K562 (cell line): Measurements from ENCODE around the gene PADI4. TPM values are rescaled to one million over a fixed set of nuclear protein-coding genes. Genes with fewer than 3 reads are reported as not detected.

Experiments
- ATAC-seq: fragments of 200-7000 bp; cut with Tn5 transposase; 3 replicates; pipeline ENCODE4 v1.9.1; 2020; ENCODE audit warnings: moderate library complexity
- BruUV-seq: library from RNA; stranded (reverse); fragments of 400-500 nt; replicated peaks from 2 replicates; lab custom pipeline; 2021; lab: Mats Ljungman, UMichigan
- CTCF ChIA-PET: fragments of 300-600 bp; formaldehyde crosslinking; extraction: SDS; loops from one replicate; lab custom pipeline; 2021; ENCODE audit warnings: low intra/inter-chr PET ratio; lab: Yijun Ruan, JAX
- POLR2A ChIA-PET: fragments of 300-600, 350-650 bp; sonication (Branson Sonifier 250); formaldehyde crosslinking; extraction: SDS; loops from one replicate; lab custom pipeline; 2021; ENCODE audit warnings: antibody characterized with exemption, inconsistent platforms; lab: Yijun Ruan, JAX
- DNase-seq, 4 experiments: peaks; one replicate each; pipeline versions ENCODE4 v3.0.0 to v3.0.0-alpha.2; 2011 to 2018; ENCODE audit warnings: low spot score in 3 of 4, mixed read lengths in 3 of 4; ENCODE audit errors: extremely low read depth in 1 of 4
- FAIRE-seq: peaks from 2 replicates; lab custom pipeline; 2011; peaks lifted over from hg19 to GRCh38; lab: Jason Lieb, UNC
- H2AFZ ChIP-seq: 2 replicates; pipeline ENCODE4 v1.6.0; 2011; ENCODE audit warnings: low read depth, low read length, control low read depth, inconsistent platforms
- H3K27ac ChIP-seq: fragments of 200-600 bp; 3 replicates; pipeline ENCODE4 v1.8.0; 2011; ENCODE audit warnings: low read depth, mild to moderate bottlenecking, control low read depth, inconsistent platforms, low read length, moderate library complexity, mixed read lengths; ENCODE audit errors: extremely low read depth
- H3K27me3 ChIP-seq, 2 experiments: fragments of 300-600 bp in 1 of 2; 2 replicates in 1 of 2; 3 replicates in 1 of 2; pipeline versions ENCODE4 v1.6.0 to v1.8.0; 2011; ENCODE audit warnings: inconsistent platforms in 2 of 2, low read length in 2 of 2, mild to moderate bottlenecking in 1 of 2, mixed read lengths in 1 of 2, moderate library complexity in 1 of 2; ENCODE audit not compliant: control insufficient read depth in 2 of 2, insufficient read depth in 2 of 2
- H3K36me3 ChIP-seq: fragments of 300-600 bp; 3 replicates; pipeline ENCODE4 v1.8.0; 2011; ENCODE audit warnings: mild to moderate bottlenecking, low read length, inconsistent platforms; ENCODE audit not compliant: control insufficient read depth, insufficient read depth
- H3K4me1 ChIP-seq, 2 experiments: fragments of 200-600 bp in 1 of 2; replicated peaks in 1 of 2; 2 replicates in 1 of 2; 3 replicates in 1 of 2; pipeline versions ENCODE4 v1.5.1 to v1.8.0; 2011; ENCODE audit warnings: inconsistent platforms in 2 of 2, low read length in 2 of 2, mild to moderate bottlenecking in 1 of 2, mixed read lengths in 1 of 2, moderate library complexity in 1 of 2; ENCODE audit not compliant: control insufficient read depth in 2 of 2, insufficient read depth in 2 of 2
- H3K4me2 ChIP-seq: 2 replicates; pipeline ENCODE4 v1.6.1; 2011; ENCODE audit warnings: low read length, control low read depth, inconsistent platforms, mixed read lengths; ENCODE audit not compliant: insufficient read depth
- H3K4me3 ChIP-seq: fragments of 200-600 bp; sonication (generic), shearing (Covaris generic); 2 replicates; pipeline ENCODE4 v1.5.1; 2016; ENCODE audit warnings: control low read depth, inconsistent platforms
- H3K79me2 ChIP-seq: fragments of 200-600 bp; 3 replicates; pipeline ENCODE4 v1.8.0; 2011; ENCODE audit warnings: low read length, inconsistent platforms; ENCODE audit not compliant: control insufficient read depth, insufficient read depth
- H3K9ac ChIP-seq, 2 experiments: 2 replicates each; pipeline versions ENCODE4 v1.6.0 to v1.6.1; 2011; ENCODE audit warnings: low read depth in 2 of 2, low read length in 2 of 2, control low read depth in 1 of 2, inconsistent platforms in 1 of 2, mild to moderate bottlenecking in 1 of 2, mixed read lengths in 1 of 2; ENCODE audit not compliant: insufficient read depth in 1 of 2
- H3K9me1 ChIP-seq: one replicate; pipeline ENCODE4 v1.6.0; 2011; ENCODE audit warnings: inconsistent platforms, mild to moderate bottlenecking, low read length, moderate library complexity; ENCODE audit not compliant: control insufficient read depth, insufficient read depth
- H3K9me3 ChIP-seq: replicated peaks from 2 replicates; pipeline ENCODE4 v1.5.1; 2011; ENCODE audit warnings: low read depth, low read length, inconsistent platforms; ENCODE audit not compliant: control insufficient read depth, insufficient read depth
- H4K20me1 ChIP-seq: replicated peaks from 2 replicates; pipeline ENCODE4 v1.6.1; 2011; ENCODE audit warnings: low read length, inconsistent platforms, mixed read lengths; ENCODE audit not compliant: control insufficient read depth, insufficient read depth
- BMI1 ChIP-seq: fragments of 150-350 bp; IDR thresholded peaks from 2 replicates; pipeline ENCODE4 v1.6.1; 2014; ENCODE audit warnings: low read length
- DIDO1 ChIP-seq: fragments of 450-650 bp; IDR thresholded peaks from 2 replicates; pipeline ENCODE4 v1.6.1; 2016; ENCODE audit warnings: low read depth, missing biosample characterization, missing genetic modification characterization
- DLX4 ChIP-seq: fragments of 250-450 bp; sonication (Bioruptor Pico); IDR thresholded peaks from 2 replicates; pipeline ENCODE4 v1.6.1; 2021; ENCODE audit warnings: mild to moderate bottlenecking
- GATA2 ChIP-seq: sonication (generic); formaldehyde crosslinking; IDR thresholded peaks from 2 replicates; pipeline ENCODE4 v1.4.0; 2020; ENCODE audit warnings: mild to moderate bottlenecking, missing genetic modification reagents
- HDAC6 ChIP-seq: IDR thresholded peaks from 2 replicates; pipeline ENCODE4 v1.6.1; 2012; ENCODE audit warnings: low read depth, mild to moderate bottlenecking, control low read depth, inconsistent platforms, low read length, moderate library complexity
- HMG20B ChIP-seq: fragments of 250-450 bp; sonication (Bioruptor Pico); IDR thresholded peaks from 2 replicates; pipeline ENCODE4 v1.5.0; 2021; ENCODE audit warnings: mild to moderate bottlenecking
- MAFF ChIP-seq: IDR thresholded peaks from 2 replicates; pipeline ENCODE4 v1.6.1; 2012; ENCODE audit warnings: low read length, improper control_type of control experiment
- MCM2 ChIP-seq: fragments of 450-650 bp; IDR thresholded peaks from 2 replicates; pipeline ENCODE4 v1.6.1; 2017; ENCODE audit warnings: low read depth, mild to moderate bottlenecking
- TCF7L2 ChIP-seq: fragments of 150-350 bp; IDR thresholded peaks from 2 replicates; pipeline ENCODE4 v1.6.1; 2016; ENCODE audit warnings: low read depth, mild to moderate bottlenecking, low read length, moderate library complexity
- THRAP3 ChIP-seq: fragments of 450-650 bp; IDR thresholded peaks from 2 replicates; pipeline ENCODE4 v1.6.1; 2016; ENCODE audit warnings: mild to moderate bottlenecking, inconsistent platforms, borderline replicate concordance
- TSC22D4 ChIP-seq: fragments of 450-650 bp; IDR thresholded peaks from 2 replicates; pipeline ENCODE4 v1.6.1; 2016; ENCODE audit warnings: missing genetic modification characterization, missing biosample characterization, control low read depth
- WGBS: fragments of 100-300 bp; shearing (Covaris generic); methylation state at CpG from one replicate; pipeline ENCODE4 v1.1.6; 2016; ENCODE audit warnings: low coverage, mixed read lengths; ENCODE audit not compliant: insufficient coverage; ENCODE audit errors: missing lambda C conversion rate; 5-methylcytosine and 5-hydroxymethylcytosine counted together
- in situ Hi-C: fragments of 300-500 bp; cut with MboI; formaldehyde crosslinking; loops from 4 replicates; pipeline ENCODE4 v1.15.0; 2018; ENCODE audit warnings: inconsistent platforms, mixed read lengths
- intact Hi-C: fragments of 100-400 bp; cut with micrococcal nuclease; formaldehyde crosslinking; loops from 2 replicates; pipeline ENCODE4 v1.14.2; 2022
- polyA plus RNA-seq, 8 experiments: library from polyadenylated mRNA; depleted of rRNA in 4 of 8; stranded (reverse) in 5 of 8; unstranded in 3 of 8; fragments of >200 nt; fragmentation: Nextera tagmentation in 2 of 8; fragmentation: Illumina TruSeq in 1 of 8; extraction: Ambion mirVana in 2 of 8; extraction: Trizol in 1 of 8; gene quantifications; 2 replicates each; pipeline versions ENCODE4 v1.2.1 to v1.2.3, GENCODE V29; 2011 to 2014; ENCODE audit warnings: inconsistent platforms in 1 of 8, missing spikeins in 1 of 8
- total RNA-seq, 7 experiments: library from RNA; depleted of rRNA in 6 of 7; stranded (reverse); fragments of >200 nt in 6 of 7; fragmentation: Illumina TruSeq in 2 of 7; extraction: Trizol in 2 of 7; gene quantifications; 2 replicates each; pipeline versions ENCODE4 v1.2.1 to v1.2.3, GENCODE V29; 2011 to 2021; ENCODE audit warnings: low replicate concordance in 1 of 7
- TF ChIP-seq, protein P1 (sequence below): fragments of 450-650 bp; IDR thresholded peaks from 2 replicates; pipeline ENCODE4 v1.6.1; 2014; ENCODE audit warnings: low read depth, mild to moderate bottlenecking, moderate library complexity, borderline replicate concordance

Gene PADI4
- total and polyA plus RNA-seq, 9 of the 15 experiments (the other 6 are each of a cell fraction or from before 2014, with no cell fraction given): 0.22 to 0.33 TPM; not detected in 7

DNA sequence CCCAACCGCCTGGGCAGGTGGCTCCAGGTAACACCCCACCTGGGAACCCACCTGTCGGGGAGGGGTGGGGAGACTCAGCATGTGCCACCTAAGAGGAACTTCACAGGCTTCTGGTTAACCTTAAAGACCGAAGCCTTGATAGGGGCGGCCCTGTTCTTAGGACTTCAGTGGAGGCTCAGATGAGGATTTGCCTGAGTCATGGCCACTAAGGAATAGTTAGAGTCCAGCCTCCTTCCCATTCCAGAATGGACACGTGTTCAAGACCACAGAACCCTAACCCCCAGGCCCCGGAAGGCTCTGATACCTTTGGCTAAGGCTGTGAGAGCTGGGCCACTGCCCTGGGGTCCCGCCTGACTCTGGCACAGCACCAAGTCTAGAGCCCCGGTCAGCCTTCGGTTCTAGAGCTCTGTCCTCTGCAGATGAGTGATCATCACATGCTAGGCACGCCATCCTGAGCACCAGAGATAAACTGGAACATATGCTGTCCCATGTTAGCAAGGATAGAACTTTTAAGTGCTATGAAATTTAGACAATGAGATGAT lies 84.3 kb downstream of the PADI4 start (continued):
- TF ChIP-seq BMI1 (no peak), MAFF (no peak), DIDO1 (tag) (no peak)
- TF ChIP-seq, protein P1, sequence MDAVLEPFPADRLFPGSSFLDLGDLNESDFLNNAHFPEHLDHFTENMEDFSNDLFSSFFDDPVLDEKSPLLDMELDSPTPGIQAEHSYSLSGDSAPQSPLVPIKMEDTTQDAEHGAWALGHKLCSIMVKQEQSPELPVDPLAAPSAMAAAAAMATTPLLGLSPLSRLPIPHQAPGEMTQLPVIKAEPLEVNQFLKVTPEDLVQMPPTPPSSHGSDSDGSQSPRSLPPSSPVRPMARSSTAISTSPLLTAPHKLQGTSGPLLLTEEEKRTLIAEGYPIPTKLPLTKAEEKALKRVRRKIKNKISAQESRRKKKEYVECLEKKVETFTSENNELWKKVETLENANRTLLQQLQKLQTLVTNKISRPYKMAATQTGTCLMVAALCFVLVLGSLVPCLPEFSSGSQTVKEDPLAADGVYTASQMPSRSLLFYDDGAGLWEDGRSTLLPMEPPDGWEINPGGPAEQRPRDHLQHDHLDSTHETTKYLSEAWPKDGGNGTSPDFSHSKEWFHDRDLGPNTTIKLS: peak; percentile 71; the same call in 1 of the 2 replicates

DNA sequence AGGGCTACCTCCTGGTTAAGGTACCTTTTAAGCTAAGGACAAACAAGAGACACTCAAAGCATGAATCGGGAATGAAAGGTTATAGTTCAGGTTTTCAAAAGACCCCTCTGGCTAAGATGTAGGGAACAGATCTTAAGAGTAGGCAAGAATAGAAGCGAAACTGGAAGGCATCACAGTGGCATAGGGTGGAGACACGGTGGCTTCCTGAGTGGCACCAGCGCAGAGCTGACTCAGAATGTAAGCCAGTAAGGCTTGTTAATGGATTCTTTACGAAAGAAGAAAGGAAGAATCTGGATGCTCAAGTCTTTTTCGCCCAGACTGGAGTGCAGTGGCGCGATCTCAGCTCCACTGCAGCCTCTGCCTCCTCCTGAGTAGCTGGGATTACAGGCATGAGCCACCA lies 85.2 kb downstream of the PADI4 start:
- Histone ChIP-seq H3K4me2 (no peak overlapping the region), H3K9ac (no peak overlapping the region), H2AFZ (no peak overlapping the region), H3K9me1 (no peaks in the 10 kb centered on the region), H3K9me3 (no peaks in the 10 kb centered on the region), H3K4me1 (peaks cover 6 to 8% of the 10 kb centered on the region in 2 experiments; a peak in 4 of 5 replicates), H3K4me3 (no peak overlapping the region), H3K36me3 (no peaks in the 10 kb centered on the region), H3K27me3 (peaks cover 53 to 65% of the 10 kb centered on the region in 2 experiments), H3K27ac (no peak overlapping the region), H4K20me1 (peaks cover 8% of the 10 kb centered on the region), H3K79me2 (no peaks in the 10 kb centered on the region)
- no peak for ATAC-seq
- CTCF ChIA-PET: no interaction called here
- TF ChIP-seq THRAP3 (no peak), TSC22D4 (tag) (no peak), TCF7L2 (no peak), DLX4 (CRISPR knock-in tag) (no peak), HDAC6 (no peak), HMG20B (CRISPR knock-in tag) (no peak), MCM2 (no peak), GATA2 (CRISPR knock-in tag) (no peak)
- WGBS: 5% methylated on average over 8 of the region's 8 CpGs
- DNase-seq: no peak
- BruUV-seq: no TSS peak
- no peak for FAIRE-seq
- POLR2A ChIA-PET: interaction anchor here (0.7 to 2.6 kb wide), 5 partner anchors 9 to 1614 kb away, joined by 3 to 14 read pairs (median 4); no protein-coding TSS in a partner anchor
- in situ Hi-C loops (no loop called here), intact Hi-C loops (no loop called here)
